Stimulated activated naive B cell treated with anti-CD40 and anti-IgM and Interleukin-4, amounts not matched to agents 10 μg/mL and 1 μg/mL and 100 μg/mL, for 72 hours (primary cell): ENCODE results near the gene MRPS11.
A peak's percentile ranks its signal among the peaks of the same experiment; 100 is the strongest.
"Not testable (repeated sequence)": the region's sequence is repeated elsewhere in the genome, so short reads cannot be mapped to it uniquely, and the experiment has no call there.

Experiments
- ATAC-seq, 2 donors: fragments of 150-1000 bp; cut with Tn5 transposase; replicated peaks; 2 replicates each; pipeline ENCODE4 v1.10.0; 2021; ENCODE audit warnings: moderate library complexity in 1 of 2
- DNase-seq: peaks from one replicate; pipeline ENCODE4 v3.0.0; 2021
- H3K27ac Mint-ChIP-seq: one replicate; pipeline ENCODE4 v1.8.0; 2022; ENCODE audit warnings: mild to moderate bottlenecking, mixed read lengths
- H3K27me3 Mint-ChIP-seq, 2 donors: one replicate each; pipeline ENCODE4 v1.8.0; 2022; ENCODE audit warnings: mixed read lengths in 2 of 2
- H3K36me3 Mint-ChIP-seq, 2 donors: one replicate each; pipeline ENCODE4 v1.8.0; 2022; ENCODE audit warnings: mixed read lengths in 2 of 2, mild to moderate bottlenecking in 1 of 2
- H3K4me1 Mint-ChIP-seq, 2 donors: one replicate each; pipeline ENCODE4 v1.8.0; 2022; ENCODE audit warnings: mixed read lengths in 2 of 2, mild to moderate bottlenecking in 1 of 2
- H3K4me3 Mint-ChIP-seq, 2 donors: one replicate each; pipeline ENCODE4 v1.8.0; 2022; ENCODE audit warnings: mild to moderate bottlenecking in 2 of 2, mixed read lengths in 2 of 2, moderate library complexity in 1 of 2
- H3K9me3 Mint-ChIP-seq, 2 donors: one replicate each; pipeline ENCODE4 v1.8.0; 2022; ENCODE audit warnings: mixed read lengths in 2 of 2, mild to moderate bottlenecking in 1 of 2

MRPS11 gene

DNA sequence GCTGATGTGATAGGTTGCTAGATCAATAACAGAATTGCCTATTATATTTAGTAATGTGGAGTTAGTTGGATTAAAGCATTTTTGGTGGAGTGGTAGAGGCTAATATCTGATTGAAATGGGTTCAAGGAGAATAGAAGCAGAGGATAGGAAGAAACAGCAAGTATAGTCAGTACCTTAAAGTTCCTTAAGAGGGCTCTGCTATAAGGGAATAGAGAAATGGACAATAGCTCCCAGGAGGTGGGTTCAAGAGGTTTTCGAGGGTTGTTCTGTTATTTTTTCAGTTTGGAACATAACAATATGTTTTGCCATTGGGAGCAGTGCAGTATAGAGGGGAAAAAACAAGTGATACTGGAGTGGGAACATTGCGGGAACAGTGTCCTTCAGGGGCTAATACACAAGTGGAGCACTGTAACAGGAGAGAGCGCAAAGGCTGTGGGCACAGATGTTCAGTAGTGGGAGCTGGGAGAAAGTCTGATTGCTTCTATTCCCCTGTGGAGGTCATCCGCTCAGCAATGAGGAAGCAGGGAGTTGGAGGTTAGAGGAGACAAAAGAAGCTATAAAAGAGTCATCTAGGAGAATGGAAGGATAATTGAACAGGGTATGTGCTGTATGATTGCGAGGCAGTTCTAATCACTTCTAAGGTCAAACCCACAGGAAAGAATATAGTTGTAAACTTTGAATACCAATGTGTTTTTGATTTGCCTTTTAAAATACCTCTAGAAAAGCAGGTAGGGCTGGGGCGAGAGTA lies 3.3 kb downstream of the MRPS11 start:
- ATAC-seq (no peak), DNase-seq (no peak)
- Mint-ChIP-seq H3K4me1 (peaks cover 18 to 30% of the 10 kb centered on the region in 2 donors), H3K4me3 (no peak overlapping the region), H3K27ac (no peak overlapping the region), H3K9me3 (no peaks in the 10 kb centered on the region), H3K36me3 (peaks cover 18 to 34% of the 10 kb centered on the region in 2 donors), H3K27me3 (no peaks in the 10 kb centered on the region)

DNA sequence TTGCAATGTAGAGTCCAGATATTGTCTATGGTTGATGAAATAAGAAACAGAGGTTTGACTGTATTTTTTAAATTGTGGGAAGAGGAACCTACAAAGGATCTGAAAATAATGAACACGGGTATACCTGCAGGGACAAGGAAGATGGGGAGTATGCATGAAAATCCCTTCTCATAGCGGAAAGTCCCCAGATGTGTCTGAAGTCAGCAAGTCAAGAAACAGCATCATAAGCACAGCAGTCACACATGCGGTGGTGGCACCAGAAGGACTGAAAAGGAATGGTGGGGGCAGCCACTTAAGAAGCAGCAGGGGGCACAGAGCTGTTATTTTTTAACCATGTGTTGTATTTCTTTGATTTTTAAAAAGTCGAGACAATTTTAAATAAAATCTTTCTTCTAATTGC lies 4.7 kb downstream of the MRPS11 start:
- ATAC-seq (peak in 1 of 2 donors; percentile 44), DNase-seq (no peak)
- Mint-ChIP-seq H3K9me3 (no peaks in the 10 kb centered on the region), H3K27me3 (no peaks in the 10 kb centered on the region), H3K36me3 (peaks cover 23 to 42% of the 10 kb centered on the region in 2 donors), H3K4me1 (peaks cover 12 to 18% of the 10 kb centered on the region in 2 donors), H3K4me3 (no peak overlapping the region), H3K27ac (peak overlapping the region; percentile 75)

DNA sequence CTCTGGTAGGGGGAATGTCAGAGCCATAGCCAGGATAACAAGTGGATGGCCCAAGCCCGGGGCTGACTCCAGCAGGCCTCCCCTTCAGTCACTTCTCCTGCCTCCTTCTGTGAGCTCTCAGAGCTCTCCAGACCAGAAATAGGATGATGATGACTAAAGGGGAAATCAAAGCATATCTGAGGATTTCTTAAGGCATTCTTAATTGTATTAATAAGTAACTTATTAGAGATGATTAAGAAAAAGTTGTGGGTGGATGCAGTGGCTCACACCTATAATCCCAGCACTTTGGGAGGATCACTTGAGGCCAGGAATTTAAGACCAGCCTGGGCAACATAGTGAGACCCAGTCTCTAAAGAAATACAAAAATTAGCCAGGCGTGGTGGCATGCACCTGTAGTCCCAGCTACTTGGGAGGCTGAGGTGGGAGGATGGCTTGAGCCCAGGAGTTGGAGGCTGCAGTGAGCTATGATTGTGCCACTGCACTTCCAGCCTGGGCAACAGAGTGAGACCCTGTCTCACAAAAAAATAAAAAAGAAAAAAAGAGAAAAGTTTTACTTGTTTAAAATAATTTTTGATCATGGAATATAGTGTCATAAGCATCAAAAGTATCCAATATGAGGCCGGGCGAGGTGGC lies 6.3 kb downstream of the MRPS11 start:
- H3K36me3 Mint-ChIP-seq = peaks cover 24 to 39% of the 10 kb centered on the region in 2 donors
- ATAC-seq, H3K9me3 Mint-ChIP-seq, H3K4me1 Mint-ChIP-seq, DNase-seq, H3K27me3 Mint-ChIP-seq, H3K4me3 Mint-ChIP-seq, H3K27ac Mint-ChIP-seq: not testable (repeated sequence)

DNA sequence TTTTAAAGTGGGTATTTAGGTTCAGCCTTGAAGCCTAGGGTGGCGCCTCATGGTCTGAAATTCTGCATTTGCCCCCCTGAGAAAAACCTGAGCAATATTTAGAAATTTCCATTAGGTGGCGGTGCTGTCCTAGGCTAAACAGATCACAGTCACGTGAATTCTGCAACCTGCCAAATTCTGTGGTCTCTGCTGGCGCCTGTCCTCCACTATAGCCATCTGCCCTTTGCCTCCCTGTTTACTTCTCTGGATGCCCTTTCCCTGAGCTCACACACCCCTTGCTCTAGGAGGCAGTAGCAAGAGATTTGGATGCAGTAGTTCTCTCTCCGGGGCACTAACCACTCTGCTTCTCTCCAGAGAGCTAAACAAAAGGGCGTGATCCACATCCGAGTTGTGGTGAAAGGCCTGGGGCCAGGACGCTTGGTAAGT lies 9.1 kb downstream of the MRPS11 start:
- Mint-ChIP-seq H3K4me1 (peaks cover 7 to 9% of the 10 kb centered on the region in 2 donors), H3K36me3 (peaks cover 37 to 56% of the 10 kb centered on the region in 2 donors), H3K27me3 (no peaks in the 10 kb centered on the region), H3K4me3 (no peak overlapping the region), H3K27ac (no peak overlapping the region), H3K9me3 (no peaks in the 10 kb centered on the region)
- ATAC-seq = peak; percentile 56 to 63
- no peak for DNase-seq

DNA sequence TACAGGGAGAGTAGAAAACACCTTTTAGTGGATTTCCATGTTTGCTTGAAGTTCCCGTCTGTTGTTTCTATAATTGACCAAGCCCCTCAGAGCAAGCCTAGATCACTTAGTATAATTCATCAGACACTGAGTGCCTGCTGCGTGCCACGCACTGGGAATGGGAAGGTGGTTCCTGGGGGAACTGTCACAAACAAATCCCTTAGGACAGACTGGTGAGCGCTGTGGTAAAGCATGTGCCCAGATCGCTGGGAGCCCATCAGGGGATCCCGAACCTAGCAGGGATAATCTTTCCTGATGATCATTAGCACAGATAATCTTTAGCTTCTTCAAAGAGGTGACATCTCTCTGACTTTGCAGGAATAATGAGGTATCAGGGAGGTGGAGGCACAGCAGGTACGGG lies 9.6 kb downstream of the MRPS11 start:
- Mint-ChIP-seq H3K4me3 (no peak overlapping the region), H3K4me1 (peaks cover 3 to 4% of the 10 kb centered on the region in 2 donors), H3K27ac (no peak overlapping the region), H3K36me3 (peaks cover 38 to 53% of the 10 kb centered on the region in 2 donors), H3K9me3 (no peaks in the 10 kb centered on the region), H3K27me3 (no peaks in the 10 kb centered on the region)
- no peak for DNase-seq
- ATAC-seq = no peak

DNA sequence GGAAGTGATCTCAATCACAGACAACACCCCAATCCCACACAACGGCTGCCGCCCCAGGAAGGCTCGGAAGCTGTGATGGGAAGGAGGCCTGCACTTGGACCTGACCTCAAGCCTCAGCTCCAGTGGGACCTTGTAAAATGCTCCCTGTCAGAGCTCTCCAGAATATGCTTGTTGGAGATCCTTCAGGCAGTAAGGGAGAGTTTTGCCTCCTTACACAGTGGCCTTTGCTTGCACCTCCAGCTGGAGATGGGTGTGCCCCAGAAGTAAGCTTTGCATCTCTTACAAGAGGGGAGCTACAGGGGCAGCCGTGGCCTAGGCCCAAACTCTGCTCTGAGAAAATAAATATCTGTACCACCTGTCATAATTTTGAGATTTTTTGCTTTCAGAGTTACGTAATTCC lies 10.4 kb downstream of the MRPS11 start:
- H3K36me3 Mint-ChIP-seq = peaks cover 33 to 51% of the 10 kb centered on the region in 2 donors
- H3K4me1 Mint-ChIP-seq = no peaks in the 10 kb centered on the region
- no peaks in the 10 kb centered on the region for H3K27me3 Mint-ChIP-seq
- DNase-seq = no peak
- no peak overlapping the region for H3K4me3 Mint-ChIP-seq
- H3K9me3 Mint-ChIP-seq = no peaks in the 10 kb centered on the region
- no peak overlapping the region for H3K27ac Mint-ChIP-seq
- no peak for ATAC-seq

DNA sequence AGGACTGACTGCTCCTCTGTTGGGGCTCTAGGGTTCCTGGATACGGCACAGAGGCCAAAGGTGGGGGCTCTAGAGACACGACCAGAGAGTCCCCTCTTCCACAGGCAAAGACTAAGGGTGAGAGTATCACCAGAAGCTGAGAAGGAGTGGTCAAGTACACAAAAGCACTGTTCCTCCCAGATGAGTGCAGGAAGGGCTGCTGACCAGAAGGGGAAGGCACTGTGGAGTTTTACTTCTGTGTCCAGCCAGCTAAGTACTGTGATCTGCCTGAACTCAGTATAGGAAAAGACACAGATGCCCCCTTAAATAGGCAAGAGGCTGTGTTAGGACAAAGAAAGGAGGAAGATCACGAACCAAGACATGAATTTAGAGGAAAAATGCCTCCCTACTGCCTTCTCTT lies 11.7 kb downstream of the MRPS11 start:
- ATAC-seq (no peak), DNase-seq (no peak)
- peaks cover 31 to 51% of the 10 kb centered on the region in 2 donors for H3K36me3 Mint-ChIP-seq
- H3K27ac Mint-ChIP-seq = no peak overlapping the region
- H3K27me3 Mint-ChIP-seq = no peaks in the 10 kb centered on the region
- no peaks in the 10 kb centered on the region for H3K4me1 Mint-ChIP-seq
- H3K9me3 Mint-ChIP-seq = no peaks in the 10 kb centered on the region
- no peak overlapping the region for H3K4me3 Mint-ChIP-seq

DNA sequence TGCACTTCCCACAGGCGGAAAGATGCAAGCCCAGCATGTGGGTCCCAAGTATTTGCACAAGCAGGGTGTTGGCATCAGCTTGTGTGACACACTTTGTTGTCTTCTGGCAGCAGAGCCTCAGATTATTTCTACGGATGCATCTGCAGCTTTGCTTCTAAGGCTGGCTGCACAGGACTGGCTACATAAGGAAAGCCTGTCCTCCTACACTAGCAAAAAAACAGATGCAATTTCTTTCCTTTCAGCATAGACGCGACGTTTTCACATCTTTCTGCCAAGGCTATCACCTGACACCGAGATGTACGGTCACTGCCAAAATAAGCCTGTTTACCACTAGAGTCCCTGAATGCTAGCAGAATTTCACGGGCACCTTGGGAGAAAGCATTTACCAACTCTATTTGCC lies 13.5 kb downstream of the MRPS11 start:
- no peak overlapping the region for H3K4me3 Mint-ChIP-seq
- no peaks in the 10 kb centered on the region for H3K9me3 Mint-ChIP-seq
- H3K27ac Mint-ChIP-seq = no peak overlapping the region
- H3K4me1 Mint-ChIP-seq = no peaks in the 10 kb centered on the region
- ATAC-seq (no peak), DNase-seq (no peak)
- H3K36me3 Mint-ChIP-seq = peaks cover 23 to 42% of the 10 kb centered on the region in 2 donors
- no peaks in the 10 kb centered on the region for H3K27me3 Mint-ChIP-seq

DNA sequence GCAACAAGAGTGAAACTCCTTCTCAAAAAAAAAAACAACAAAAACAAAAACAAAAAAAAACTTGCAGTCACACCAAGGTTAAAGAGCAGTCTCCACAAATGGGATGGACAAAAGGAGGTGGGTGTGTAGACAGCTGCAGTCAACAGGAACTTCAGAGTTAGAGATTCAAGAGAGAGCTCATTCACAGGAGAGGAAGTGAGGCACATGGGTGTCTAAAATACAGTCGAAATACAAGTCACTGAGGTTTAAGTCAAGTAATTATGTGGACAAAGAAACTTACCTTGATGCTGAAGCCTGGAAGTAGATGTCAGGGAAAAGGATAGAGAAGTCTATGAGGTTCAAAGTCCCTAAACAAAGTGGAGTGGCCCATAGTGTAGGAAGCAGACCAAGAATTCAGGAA lies 14.8 kb downstream of the MRPS11 start:
- Mint-ChIP-seq H3K27ac (no peak overlapping the region), H3K36me3 (peaks cover 21 to 37% of the 10 kb centered on the region in 2 donors), H3K4me3 (no peak overlapping the region), H3K9me3 (no peaks in the 10 kb centered on the region), H3K27me3 (no peaks in the 10 kb centered on the region), H3K4me1 (peaks cover 1 to 3% of the 10 kb centered on the region in 2 donors)
- no peak for DNase-seq
- no peak for ATAC-seq

DNA sequence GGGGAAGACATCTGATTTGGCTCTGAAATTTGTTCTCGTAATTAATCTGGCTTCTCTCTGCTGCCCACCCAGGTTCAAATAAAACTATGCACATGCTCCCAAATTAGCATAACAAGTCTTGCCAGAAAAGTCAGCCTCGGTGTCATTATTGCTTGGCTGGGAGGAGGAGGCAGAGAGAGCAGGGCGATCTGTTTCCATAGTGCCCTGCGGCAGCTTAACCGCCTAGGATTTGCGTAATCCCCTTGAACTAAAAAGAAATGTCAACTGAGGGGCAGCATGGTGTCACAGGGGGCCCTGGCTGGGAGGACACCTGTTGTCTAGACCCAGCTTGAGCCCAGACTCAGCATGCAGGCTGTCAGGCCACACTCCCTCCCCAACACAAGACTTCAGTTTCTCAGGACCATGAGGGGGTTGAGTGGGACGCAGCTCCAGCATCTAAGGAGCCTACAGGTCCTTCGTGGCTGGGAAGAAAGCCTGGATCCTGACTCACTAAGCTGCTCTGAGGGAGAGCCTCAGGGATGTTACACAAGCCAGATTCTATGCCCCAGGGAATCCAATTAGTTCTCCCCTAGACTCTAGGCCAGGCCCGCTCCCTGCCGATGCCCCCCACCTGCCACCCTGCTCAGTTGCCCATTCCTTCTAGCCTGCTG lies 17.3 kb downstream of the MRPS11 start:
- no peak overlapping the region for H3K27ac Mint-ChIP-seq
- H3K36me3 Mint-ChIP-seq = peaks cover 14 to 23% of the 10 kb centered on the region in 2 donors
- no peaks in the 10 kb centered on the region for H3K9me3 Mint-ChIP-seq
- no peak for DNase-seq
- no peak for ATAC-seq
- no peak overlapping the region for H3K4me3 Mint-ChIP-seq
- H3K27me3 Mint-ChIP-seq = no peaks in the 10 kb centered on the region
- H3K4me1 Mint-ChIP-seq = peaks cover 8 to 11% of the 10 kb centered on the region in 2 donors

DNA sequence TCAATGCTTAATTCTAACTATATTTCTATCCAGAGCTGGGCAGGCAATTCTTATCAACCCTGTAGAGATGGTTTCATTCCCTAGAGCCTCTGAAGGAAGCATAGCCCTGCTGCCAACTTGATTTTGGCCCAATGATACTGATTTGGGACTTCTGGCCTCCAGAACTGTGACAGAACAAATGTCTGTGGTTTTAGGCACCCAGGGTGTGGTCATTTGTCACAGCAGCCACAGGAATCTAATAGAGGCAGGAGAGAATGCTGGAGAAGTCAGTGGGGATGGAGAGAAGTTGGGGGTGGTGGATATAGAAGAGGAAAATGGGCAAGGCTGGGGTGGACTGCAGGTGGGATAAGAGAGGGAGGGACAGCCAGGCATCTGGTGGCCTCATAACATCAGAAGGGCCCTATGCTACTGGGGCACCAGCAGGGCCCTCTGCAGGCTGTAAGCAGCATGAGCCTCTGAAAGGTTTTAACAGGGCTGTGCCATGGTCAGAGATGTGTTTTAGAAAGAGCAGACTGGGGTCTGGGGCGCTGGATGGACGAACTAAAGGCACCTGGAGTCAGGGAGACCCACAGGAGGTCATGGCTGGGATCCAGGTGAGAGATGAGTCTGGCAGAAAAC lies 19.8 kb downstream of the MRPS11 start:
- DNase-seq = no peak
- no peak overlapping the region for H3K4me3 Mint-ChIP-seq
- H3K27ac Mint-ChIP-seq = no peak overlapping the region
- no peaks in the 10 kb centered on the region for H3K9me3 Mint-ChIP-seq
- peak in 1 of 2 donors; percentile 31 for ATAC-seq
- no peaks in the 10 kb centered on the region for H3K27me3 Mint-ChIP-seq
- H3K4me1 Mint-ChIP-seq = peaks cover 8 to 11% of the 10 kb centered on the region in 2 donors
- peaks cover 9 to 16% of the 10 kb centered on the region in 2 donors for H3K36me3 Mint-ChIP-seq

DNA sequence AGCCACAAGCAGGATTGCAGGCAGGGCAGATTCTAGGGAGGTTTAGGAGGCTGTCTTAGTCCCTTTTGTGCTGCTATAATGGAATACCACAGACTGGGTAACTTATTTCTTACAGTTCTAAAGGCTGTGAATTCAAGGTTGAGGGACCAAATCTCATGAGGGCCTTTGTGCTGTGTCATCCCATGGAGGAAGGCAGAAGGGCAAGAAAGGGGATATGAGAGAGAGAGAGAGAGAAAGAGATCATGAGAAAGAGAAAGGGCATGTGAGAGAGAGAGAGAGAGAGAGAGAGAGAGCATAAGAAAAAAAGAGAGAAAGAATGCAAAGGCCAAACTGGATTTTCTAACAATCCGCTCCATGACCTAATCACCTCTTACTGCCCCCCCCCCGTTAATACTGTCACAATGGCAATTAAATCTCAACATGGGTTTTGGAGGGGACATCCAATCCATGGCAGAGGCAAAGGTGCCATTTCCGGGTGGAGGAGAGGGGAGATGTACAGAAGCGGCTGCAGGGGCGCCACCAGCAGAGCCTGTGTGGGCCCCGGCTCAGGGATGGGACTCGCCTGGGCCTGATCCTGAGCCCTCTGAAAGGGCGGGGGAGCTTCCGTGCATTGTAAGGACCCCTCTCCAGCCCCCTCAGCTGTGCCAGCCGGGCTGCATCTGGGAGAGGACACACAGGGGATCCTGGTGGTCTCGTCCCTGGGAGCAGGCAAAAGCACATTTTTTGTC lies 20.5 kb downstream of the MRPS11 start:
- Mint-ChIP-seq H3K4me1 (peaks cover 8 to 11% of the 10 kb centered on the region in 2 donors), H3K27ac (no peak overlapping the region), H3K27me3 (no peaks in the 10 kb centered on the region), H3K9me3 (no peaks in the 10 kb centered on the region), H3K4me3 (no peak overlapping the region), H3K36me3 (peaks cover 8 to 13% of the 10 kb centered on the region in 2 donors)
- ATAC-seq (peak; percentile 31 to 44), DNase-seq (no peak)

DNA sequence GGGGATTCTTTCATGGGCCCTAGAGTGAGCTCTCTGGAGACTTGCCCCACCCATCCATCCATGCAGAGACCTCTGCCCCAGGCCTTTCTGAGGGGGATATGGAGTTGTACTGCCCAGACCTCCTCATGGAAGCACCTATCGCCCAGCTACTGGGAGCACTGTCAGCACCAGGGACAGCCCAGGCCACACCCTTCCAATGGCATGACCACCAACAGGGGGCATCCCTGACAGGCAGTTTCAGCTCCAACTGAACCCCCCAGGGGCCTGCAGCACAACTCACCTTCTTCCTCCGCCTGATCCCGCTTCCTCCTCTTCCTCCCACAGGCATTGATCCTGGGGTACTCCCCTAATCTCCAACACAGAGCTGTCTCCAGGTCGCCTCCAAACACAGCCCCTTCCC lies 21.8 kb downstream of the MRPS11 start:
- no peaks in the 10 kb centered on the region for H3K9me3 Mint-ChIP-seq
- H3K4me1 Mint-ChIP-seq = peaks cover 10 to 11% of the 10 kb centered on the region in 2 donors
- H3K4me3 Mint-ChIP-seq = no peak overlapping the region
- ATAC-seq (no peak), DNase-seq (no peak)
- no peaks in the 10 kb centered on the region for H3K27me3 Mint-ChIP-seq
- H3K36me3 Mint-ChIP-seq = peaks cover 6 to 13% of the 10 kb centered on the region in 2 donors
- peak overlapping the region; percentile 22 for H3K27ac Mint-ChIP-seq

DNA sequence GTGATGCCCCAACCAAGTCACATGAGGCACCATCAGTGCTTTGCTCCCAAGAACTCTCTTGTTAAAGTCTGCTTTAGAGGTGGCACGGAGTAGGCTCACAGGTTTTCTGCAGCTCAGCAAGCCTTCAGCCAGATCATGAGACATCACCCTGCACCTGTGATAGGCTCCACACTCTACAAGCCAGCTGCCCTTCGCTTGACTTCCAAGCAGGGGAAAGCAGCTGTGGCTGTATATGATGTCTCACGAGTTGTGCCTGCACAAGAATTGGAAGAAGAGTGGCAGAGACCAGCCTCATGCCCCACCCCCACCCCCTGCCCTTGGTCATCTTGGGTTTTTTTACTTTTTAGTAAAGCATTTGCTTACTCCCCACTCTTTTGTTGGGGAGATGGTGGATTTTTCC lies 22.5 kb downstream of the MRPS11 start:
- Mint-ChIP-seq H3K4me1 (peaks cover 10 to 11% of the 10 kb centered on the region in 2 donors), H3K27ac (no peak overlapping the region), H3K36me3 (peaks cover 6 to 13% of the 10 kb centered on the region in 2 donors), H3K27me3 (no peaks in the 10 kb centered on the region), H3K4me3 (no peak overlapping the region), H3K9me3 (no peaks in the 10 kb centered on the region)
- ATAC-seq (no peak), DNase-seq (no peak)
